ENCODE measurements around the gene CFP. TPM values are rescaled to one million over a fixed set of nuclear protein-coding genes. Genes with fewer than 3 reads are reported as not detected.

CFP gene
- polyA plus RNA-seq, 2 of the 4 experiments (the other 2 are of a cell fraction) = 0.14 to 0.54 TPM

GRCh38 chrX:47583240-47583861 lies 46.4 kb downstream of the CFP start:
- TF ChIP-seq USF2 (IDR thresholded peaks at IDR 0.05) (no peak), ZSCAN20 (CRISPR knock-in tag; IDR thresholded peaks at IDR 0.05) (no peak), ZNF302 (CRISPR knock-in tag; IDR thresholded peaks at IDR 0.05) (no peak), EHMT2 (IDR thresholded peaks at IDR 0.05; ENCODE audit: low read depth) (no peak), CEBPB (IDR thresholded peaks at IDR 0.05) (no peak), SMC3 (IDR thresholded peaks at IDR 0.05) (no peak), HDAC2 (IDR thresholded peaks at IDR 0.05) (no peak), HOXB13 (CRISPR knock-in tag; IDR thresholded peaks at IDR 0.05; ENCODE audit: low read depth) (no peak), NR3C1 (IDR thresholded peaks at IDR 0.05) (no peak), CBX8 (IDR thresholded peaks at IDR 0.05) (no peak), TP53 (CRISPR knock-in tag; IDR thresholded peaks at IDR 0.05) (no peak), CHD4 (IDR thresholded peaks at IDR 0.05; ENCODE audit: borderline replicate concordance) (no peak)
- POLR2A ChIA-PET = interaction anchor here (2.4 kb wide), 1 partner anchor 27 kb away, joined by 11 read pairs; no protein-coding TSS in a partner anchor
- CTCF ChIA-PET = interaction anchor here (0.9 to 1.4 kb wide), 2 partner anchors 31 to 42 kb away, joined by 3 to 4 read pairs; no protein-coding TSS in a partner anchor
- Histone ChIP-seq H3K27ac (peak overlapping the region in 1 of 2 experiments; percentile 97; a peak in 3 of 6 replicates), H3K4me3 (no peak overlapping the region; the same call in 2 of the 3 replicates), H3K9me3 (no peaks in the 10 kb centered on the region), H3K4me1 (peaks cover 17% of the 10 kb centered on the region; the same call in 2 of the 3 replicates), H3K4me2 (peak overlapping the region; percentile 78)
- FAIRE-seq (no peak), DNase-seq (ENCODE audit: low read depth in 1 of 2, low spot score in 1 of 2) (no peak), ATAC-seq (no peak)
- 85% methylated on average over 6 of the region's 8 CpGs for WGBS (ENCODE audit: missing lambda C conversion rate)

GRCh38 chrX:47581731-47582647 lies 47.7 kb downstream of the CFP start, which contains the start of gene TIMP1:
TSS of gene TIMP1 (plus strand) at chrX:47582436. CDS start at chrX:47583416, 980 bp downstream.
- ATAC-seq = peak; percentile 94 to 98
- peak; percentile 81 to 88 for DNase-seq (ENCODE audit: low read depth in 1 of 2, low spot score in 1 of 2)
- Histone ChIP-seq H3K27ac (peak within 1 kb of the TSS; percentile 84 to 97), H3K4me3 (peak within 1 kb of the TSS; percentile 57), H3K9me3 (no peaks in the 10 kb centered on the region), H3K4me2 (peak within 1 kb of the TSS; percentile 78), H3K4me1 (peaks cover 22% of the 10 kb centered on the region; the same call in 2 of the 3 replicates)
- 6% methylated on average over 16 of the region's 28 CpGs for WGBS (ENCODE audit: missing lambda C conversion rate)
- peak; percentile 82 for FAIRE-seq
- POLR2A ChIA-PET = interaction anchor here (0.5 to 2.4 kb wide), 4 partner anchors 10 to 300 kb away, joined by 3 to 11 read pairs (median 4); no protein-coding TSS in a partner anchor
- CTCF ChIA-PET = interaction anchor here (0.9 to 1.4 kb wide), 3 partner anchors 32 to 61 kb away, joined by 3 to 4 read pairs (median 3); no protein-coding TSS in a partner anchor
- TF ChIP-seq NFE2L2 (conservative IDR thresholded peaks at IDR 0.05; ENCODE audit: low read length) (no peak), PHF8 (IDR thresholded peaks at IDR 0.05; ENCODE audit: borderline replicate concordance, low read depth) (peak; percentile 53), MAZ (IDR thresholded peaks at IDR 0.05; ENCODE audit: borderline replicate concordance, low read depth, low read length) (no peak), KDM5A (IDR thresholded peaks at IDR 0.05) (no peak), BHLHE40 (IDR thresholded peaks at IDR 0.05; ENCODE audit: low read depth, low read length) (no peak), HOXB5 (CRISPR knock-in tag; IDR thresholded peaks at IDR 0.05) (no peak), FOXS1 (CRISPR knock-in tag; IDR thresholded peaks at IDR 0.05) (no peak), CHD4 (IDR thresholded peaks at IDR 0.05; ENCODE audit: borderline replicate concordance) (peak; percentile 80; the same call in 1 of the 2 replicates), ZSCAN20 (CRISPR knock-in tag; IDR thresholded peaks at IDR 0.05) (no peak), RARB (CRISPR knock-in tag; IDR thresholded peaks at IDR 0.05) (no peak), CEBPB (IDR thresholded peaks at IDR 0.05) (no peak), HMGXB4 (CRISPR knock-in tag; IDR thresholded peaks at IDR 0.05; ENCODE audit: borderline replicate concordance) (no peak), EHF (CRISPR knock-in tag; IDR thresholded peaks at IDR 0.05) (no peak), TFCP2L1 (CRISPR knock-in tag; IDR thresholded peaks at IDR 0.05) (no peak), ZFP36 (IDR thresholded peaks at IDR 0.05; ENCODE audit: borderline replicate concordance, partially characterized antibody) (no peak), SREBF2 (IDR thresholded peaks at IDR 0.05) (no peak), CBX2 (IDR thresholded peaks at IDR 0.05; ENCODE audit: borderline replicate concordance, low read depth) (no peak), RCOR1 (IDR thresholded peaks at IDR 0.05; ENCODE audit: low read depth, low read length) (no peak)
- TF ChIP-seq, protein P1, sequence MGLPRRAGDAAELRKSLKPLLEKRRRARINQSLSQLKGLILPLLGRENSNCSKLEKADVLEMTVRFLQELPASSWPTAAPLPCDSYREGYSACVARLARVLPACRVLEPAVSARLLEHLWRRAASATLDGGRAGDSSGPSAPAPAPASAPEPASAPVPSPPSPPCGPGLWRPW (IDR thresholded peaks at IDR 0.05) = no peak
- TF ChIP-seq, protein P2, sequence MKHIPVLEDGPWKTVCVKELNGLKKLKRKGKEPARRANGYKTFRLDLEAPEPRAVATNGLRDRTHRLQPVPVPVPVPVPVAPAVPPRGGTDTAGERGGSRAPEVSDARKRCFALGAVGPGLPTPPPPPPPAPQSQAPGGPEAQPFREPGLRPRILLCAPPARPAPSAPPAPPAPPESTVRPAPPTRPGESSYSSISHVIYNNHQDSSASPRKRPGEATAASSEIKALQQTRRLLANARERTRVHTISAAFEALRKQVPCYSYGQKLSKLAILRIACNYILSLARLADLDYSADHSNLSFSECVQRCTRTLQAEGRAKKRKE (CRISPR knock-in tag; IDR thresholded peaks at IDR 0.05; ENCODE audit: low read depth) = no peak
- TF ChIP-seq, protein P3, sequence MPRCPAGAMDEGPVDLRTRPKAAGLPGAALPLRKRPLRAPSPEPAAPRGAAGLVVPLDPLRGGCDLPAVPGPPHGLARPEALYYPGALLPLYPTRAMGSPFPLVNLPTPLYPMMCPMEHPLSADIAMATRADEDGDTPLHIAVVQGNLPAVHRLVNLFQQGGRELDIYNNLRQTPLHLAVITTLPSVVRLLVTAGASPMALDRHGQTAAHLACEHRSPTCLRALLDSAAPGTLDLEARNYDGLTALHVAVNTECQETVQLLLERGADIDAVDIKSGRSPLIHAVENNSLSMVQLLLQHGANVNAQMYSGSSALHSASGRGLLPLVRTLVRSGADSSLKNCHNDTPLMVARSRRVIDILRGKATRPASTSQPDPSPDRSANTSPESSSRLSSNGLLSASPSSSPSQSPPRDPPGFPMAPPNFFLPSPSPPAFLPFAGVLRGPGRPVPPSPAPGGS (IDR thresholded peaks at IDR 0.05) = 0 out of 3 replicates have a peak, but pooled peaks have one; percentile 27

All from A549 (cell line).